H1 (cell line): ENCODE measurements around the gene CLINT1. TPM values are rescaled to one million over a fixed set of nuclear protein-coding genes. Genes with fewer than 3 reads are reported as not detected.

Source experiments
- CTCF ChIA-PET: fragments of 300-600 bp; sonication (Branson Sonifier 250); formaldehyde crosslinking; loops from one replicate; lab custom pipeline; 2021; ENCODE audit not compliant: partially characterized antibody; lab: Charles Lee
- POLR2A ChIA-PET: fragments of 300-600 bp; sonication (Branson Sonifier 250); formaldehyde crosslinking; loops from one replicate; lab custom pipeline; 2021; ENCODE audit warnings: inconsistent platforms; ENCODE audit not compliant: partially characterized antibody; lab: Charles Lee
- DNase-seq, 2 experiments: peaks; one replicate each; pipeline versions ENCODE4 v3.0.0 to v3.0.0-alpha.2; 2010 to 2022; ENCODE audit warnings: low spot score in 2 of 2, low read depth in 1 of 2, mixed read lengths in 1 of 2
- FAIRE-seq: peaks from 2 replicates; lab custom pipeline; 2011; peaks lifted over from hg19 to GRCh38; lab: Jason Lieb, UNC
- H2AFZ ChIP-seq: 2 replicates; pipeline ENCODE4 v1.8.1; 2012; ENCODE audit warnings: low read length, inconsistent platforms
- H2AK5ac ChIP-seq: 2 replicates; pipeline ENCODE4 v1.6.1; 2013; ENCODE audit warnings: low read depth, low read length
- H2BK120ac ChIP-seq: replicated peaks from 2 replicates; pipeline ENCODE3; 2013; ENCODE audit warnings: low read depth, low read length, inconsistent platforms
- H2BK12ac ChIP-seq: 2 replicates; pipeline ENCODE4 v1.6.1; 2013; ENCODE audit warnings: low read depth, low read length
- H2BK15ac ChIP-seq: 2 replicates; pipeline ENCODE4 v1.6.1; 2013; ENCODE audit warnings: low read length
- H2BK20ac ChIP-seq: 2 replicates; pipeline ENCODE4 v1.6.1; 2013; ENCODE audit warnings: low read length
- H2BK5ac ChIP-seq: 2 replicates; pipeline ENCODE4 v1.6.1; 2013; ENCODE audit warnings: low read depth, low read length
- H3K14ac ChIP-seq: 2 replicates; pipeline ENCODE4 v1.6.1; 2013; ENCODE audit warnings: inconsistent platforms; ENCODE audit not compliant: insufficient read length
- H3K18ac ChIP-seq: 2 replicates; pipeline ENCODE4 v1.6.1; 2013; ENCODE audit warnings: low read length; ENCODE audit errors: extremely low read depth
- H3K23ac ChIP-seq: 2 replicates; pipeline ENCODE4 v1.6.1; 2013; ENCODE audit warnings: inconsistent platforms; ENCODE audit not compliant: insufficient read length
- H3K23me2 ChIP-seq: 2 replicates; pipeline ENCODE4 v1.6.1; 2013; ENCODE audit warnings: low read depth, low read length
- H3K27ac ChIP-seq: 2 replicates; pipeline ENCODE4 v1.6.1; 2011; ENCODE audit warnings: low read depth, low read length, inconsistent platforms
- H3K27me3 ChIP-seq, 4 experiments: replicated peaks in 1 of 4; 1 replicate in 1 of 4; 2 replicates in 3 of 4; pipeline versions ENCODE4 v1.6.1 to v1.8.1; 2011 to 2013; ENCODE audit warnings: low read length in 3 of 4, mild to moderate bottlenecking in 3 of 4, inconsistent platforms in 2 of 4, mixed read lengths in 2 of 4, moderate library complexity in 1 of 4; ENCODE audit not compliant: control insufficient read depth in 3 of 4, insufficient read depth in 3 of 4; ENCODE audit errors: extremely low read depth in 1 of 4
- H3K36me3 ChIP-seq, 4 experiments: 2 replicates each; pipeline versions ENCODE4 v1.6.1 to v1.8.1; 2011 to 2013; ENCODE audit warnings: mild to moderate bottlenecking in 4 of 4, low read length in 3 of 4, moderate library complexity in 2 of 4, control low read depth in 1 of 4, inconsistent platforms in 1 of 4; ENCODE audit not compliant: insufficient read depth in 4 of 4, control insufficient read depth in 2 of 4
- H3K4ac ChIP-seq: replicated peaks from 2 replicates; pipeline ENCODE3; 2013; ENCODE audit warnings: low read length, low read depth, mixed read lengths, inconsistent platforms; ENCODE audit not compliant: insufficient read length
- H3K4me1 ChIP-seq, 4 experiments: replicated peaks in 1 of 4; 1 replicate in 1 of 4; 2 replicates in 3 of 4; pipeline versions ENCODE4 v1.6.1 to v1.8.1; 2011 to 2013; ENCODE audit warnings: low read length in 3 of 4, inconsistent platforms in 2 of 4, mixed read lengths in 1 of 4; ENCODE audit not compliant: insufficient read depth in 4 of 4, control insufficient read depth in 3 of 4
- H3K4me2 ChIP-seq, 2 experiments: 2 replicates each; pipeline versions ENCODE4 v1.6.1 to v1.8.1; 2011 to 2013; ENCODE audit warnings: low read depth in 2 of 2, low read length in 2 of 2, control low read depth in 1 of 2, inconsistent platforms in 1 of 2, mild to moderate bottlenecking in 1 of 2; ENCODE audit not compliant: insufficient read depth in 1 of 2
- H3K4me3 ChIP-seq, 4 experiments: fragments of 200-600, 300-600 bp in 1 of 4; sonication (generic), shearing (Covaris generic), sonication (Bioruptor Twin) in 1 of 4; 2 replicates each; pipeline versions ENCODE4 v1.5.1 to v1.8.1; 2011 to 2016; ENCODE audit warnings: low read length in 4 of 4, low read depth in 3 of 4, control low read depth in 2 of 4, inconsistent platforms in 2 of 4, mild to moderate bottlenecking in 2 of 4, mixed read lengths in 1 of 4, moderate library complexity in 1 of 4; ENCODE audit not compliant: insufficient read depth in 2 of 4; ENCODE audit errors: extremely low read depth in 1 of 4
- H3K56ac ChIP-seq: replicated peaks from 2 replicates; pipeline ENCODE3; 2013; ENCODE audit warnings: low read depth, mild to moderate bottlenecking, mixed read lengths, low read length, inconsistent platforms; ENCODE audit not compliant: insufficient read length
- H3K79me1 ChIP-seq: 2 replicates; pipeline ENCODE4 v1.6.1; 2013; ENCODE audit warnings: low read depth, low read length, control low read depth
- H3K79me2 ChIP-seq, 2 experiments: 2 replicates each; pipeline versions ENCODE4 v1.6.1 to v1.8.1; 2012 to 2013; ENCODE audit warnings: low read length in 2 of 2, mild to moderate bottlenecking in 2 of 2, inconsistent platforms in 1 of 2; ENCODE audit not compliant: insufficient read depth in 2 of 2, control insufficient read depth in 1 of 2
- H3K9ac ChIP-seq, 4 experiments: replicated peaks in 1 of 4; 1 replicate in 1 of 4; 2 replicates in 3 of 4; pipeline versions ENCODE4 v1.6.1 to v1.8.1; 2011 to 2013; ENCODE audit warnings: low read depth in 3 of 4, low read length in 3 of 4, control low read depth in 2 of 4, mild to moderate bottlenecking in 2 of 4, moderate library complexity in 2 of 4, inconsistent platforms in 1 of 4; ENCODE audit errors: extremely low read depth in 1 of 4
- H3K9me3 ChIP-seq, 2 experiments: 2 replicates each; pipeline versions ENCODE4 v1.6.1 to v1.8.1; 2012 to 2013; ENCODE audit warnings: mild to moderate bottlenecking in 2 of 2, moderate library complexity in 2 of 2, control low read depth in 1 of 2, inconsistent platforms in 1 of 2, low read depth in 1 of 2, low read length in 1 of 2, mixed read lengths in 1 of 2; ENCODE audit not compliant: insufficient read depth in 2 of 2
- H4K20me1 ChIP-seq, 2 experiments: replicated peaks in 1 of 2; 2 replicates each; pipeline versions ENCODE3 to v1.8.1; 2011 to 2013; ENCODE audit warnings: inconsistent platforms in 2 of 2, low read length in 2 of 2, mild to moderate bottlenecking in 1 of 2; ENCODE audit not compliant: insufficient read depth in 2 of 2, control insufficient read depth in 1 of 2
- H4K5ac ChIP-seq: 2 replicates; pipeline ENCODE4 v1.6.1; 2013; ENCODE audit warnings: low read length, low read depth, mixed read lengths, inconsistent platforms; ENCODE audit not compliant: insufficient read length
- H4K8ac ChIP-seq: 2 replicates; pipeline ENCODE4 v1.8.0; 2013; ENCODE audit warnings: mild to moderate bottlenecking, moderate library complexity, low read length, inconsistent platforms; ENCODE audit not compliant: insufficient read depth; ENCODE audit errors: extremely low read depth
- H4K91ac ChIP-seq: replicated peaks from 2 replicates; pipeline ENCODE3; 2013; ENCODE audit warnings: low read length, mixed read lengths, inconsistent platforms; ENCODE audit not compliant: insufficient read length
- ASH2L ChIP-seq: fragments of 200-600, 300-600 bp; sonication (generic); IDR thresholded peaks from one replicate; pipeline ENCODE4 v1.7.1; 2017; ENCODE audit warnings: low read length
- EZH2 ChIP-seq: fragments of 200-600 bp; sonication (generic); IDR thresholded peaks from 2 replicates; pipeline ENCODE4 v1.7.1; 2012; ENCODE audit warnings: low read depth, mild to moderate bottlenecking, moderate library complexity, low read length, inconsistent platforms; ENCODE audit not compliant: severe bottlenecking
- FOSL1 ChIP-seq: IDR thresholded peaks from 2 replicates; pipeline ENCODE4 v1.6.1; 2011; ENCODE audit warnings: mild to moderate bottlenecking, low read depth, low read length, moderate library complexity; ENCODE audit not compliant: insufficient read depth
- GABPA ChIP-seq: IDR thresholded peaks from 2 replicates; pipeline ENCODE4 v1.6.1; 2011; ENCODE audit warnings: mild to moderate bottlenecking, low read length, moderate library complexity, borderline replicate concordance; ENCODE audit not compliant: insufficient read depth
- GTF2F1 ChIP-seq: IDR thresholded peaks from 2 replicates; pipeline ENCODE4 v1.6.1; 2012; ENCODE audit warnings: low read depth, low read length, improper control_type of control experiment, borderline replicate concordance
- KDM1A ChIP-seq: fragments of 200-600, 300-600 bp; sonication (generic); IDR thresholded peaks from 2 replicates; pipeline ENCODE4 v1.7.1; 2016; ENCODE audit warnings: mild to moderate bottlenecking, low read length, borderline replicate concordance
- KDM4A ChIP-seq: IDR thresholded peaks from one replicate; pipeline ENCODE4 v1.7.1; 2012; ENCODE audit warnings: low read depth, mild to moderate bottlenecking, moderate library complexity, low read length, inconsistent platforms; ENCODE audit not compliant: severe bottlenecking
- POLR2A ChIP-seq, 2 experiments: IDR thresholded peaks; 1 replicate in 1 of 2; 2 replicates in 1 of 2; pipeline ENCODE4 v1.6.1; 2011; ENCODE audit warnings: low read depth in 2 of 2, low read length in 2 of 2, mild to moderate bottlenecking in 2 of 2; ENCODE audit errors: control extremely low read depth in 1 of 2
- RBBP5 ChIP-seq: IDR thresholded peaks from 2 replicates; pipeline ENCODE4 v1.7.1; 2012; ENCODE audit warnings: low read depth, mild to moderate bottlenecking, inconsistent platforms, low read length, moderate library complexity, borderline replicate concordance
- SIN3A ChIP-seq, 2 experiments: IDR thresholded peaks in 1 of 2; conservative IDR thresholded peaks in 1 of 2; 2 replicates each; pipeline ENCODE4 v1.6.1; 2011 to 2012; ENCODE audit warnings: low read length in 2 of 2, improper control_type of control experiment in 1 of 2, low read depth in 1 of 2, mild to moderate bottlenecking in 1 of 2
- SP4 ChIP-seq: IDR thresholded peaks from 2 replicates; pipeline ENCODE4 v1.6.1; 2012; ENCODE audit warnings: low read length, inconsistent platforms
- TAF1 ChIP-seq: IDR thresholded peaks from 2 replicates; pipeline ENCODE4 v1.6.1; 2011; ENCODE audit warnings: mild to moderate bottlenecking, low read depth, low read length
- TCF12 ChIP-seq: IDR thresholded peaks from 2 replicates; pipeline ENCODE4 v1.6.1; 2011; ENCODE audit warnings: low read depth, mild to moderate bottlenecking, low read length
- WGBS, 2 experiments: shearing (Covaris generic) in 1 of 2; methylation state at CpG; one replicate each; pipeline versions ENCODE4 v1.1.6 to v1.1.7; 2013 to 2015; ENCODE audit warnings: low lambda C conversion rate in 2 of 2, mixed read lengths in 2 of 2, inconsistent platforms in 1 of 2, low coverage in 1 of 2, missing lambda C conversion rate in 1 of 2; ENCODE audit not compliant: insufficient replicate concordance in 2 of 2, insufficient coverage in 1 of 2, insufficient read length in 1 of 2; ENCODE audit errors: extremely low coverage in 1 of 2, missing lambda C conversion rate in 1 of 2; 5-methylcytosine and 5-hydroxymethylcytosine counted together
- polyA plus RNA-seq, 7 experiments: library from polyadenylated mRNA; depleted of rRNA in 3 of 7; stranded (reverse) in 5 of 7; unstranded in 2 of 7; fragments of >200 nt in 5 of 7; fragments of 200-250 nt in 2 of 7; gene quantifications; 1 replicate in 5 of 7; 2 replicates in 1 of 7; 4 replicates in 1 of 7; pipeline versions ENCODE4 v1.2.1 to v1.2.3, GENCODE V29; 2011 to 2013; ENCODE audit warnings: missing spikeins in 2 of 7, mixed read lengths in 2 of 7
- total RNA-seq: library from RNA; stranded (reverse); fragmentation: NEBNext Ultra II Directional; extraction: Animal tissue kit (Norgen Biotek cat#: 25700); gene quantifications from 2 replicates; pipeline ENCODE4 v1.2.1, GENCODE V29; 2021
- TF ChIP-seq, protein P1 (sequence below): IDR thresholded peaks from 2 replicates; pipeline ENCODE4 v1.6.1; 2012; ENCODE audit warnings: inconsistent platforms

The CLINT1 gene
- total and polyA plus RNA-seq, 2 of the 8 experiments (the other 6 are each of a cell fraction or from before 2014, with no cell fraction given), result 85.9 to 140 TPM

- H2BK20ac ChIP-seq, result no peak overlapping the region
- no peaks in the 10 kb centered on the region; a peak in 1 of 8 replicates for H3K36me3 ChIP-seq
- no peaks in the 10 kb centered on the region for H3K4me1 ChIP-seq
- H2AFZ ChIP-seq, result no peak overlapping the region
- no peak for DNase-seq
- peaks cover 5 to 8% of the 10 kb centered on the region in 2 experiments for H4K20me1 ChIP-seq
- ChIA-PET CTCF (interaction anchor here (0.6 to 0.9 kb wide), 2 partner anchors 15 to 113 kb away, joined by 3 to 8 read pairs; no protein-coding TSS in a partner anchor), POLR2A (no interaction called here)
- no peaks in the 10 kb centered on the region for H3K27me3 ChIP-seq
- H3K14ac ChIP-seq, result no peak overlapping the region
- H3K56ac ChIP-seq, result no peak overlapping the region
- H3K9ac ChIP-seq, result no peak overlapping the region
- H4K5ac ChIP-seq, result no peak overlapping the region
- H3K23ac ChIP-seq, result no peak overlapping the region
- H4K8ac ChIP-seq, result no peak overlapping the region
- peaks cover 4 to 79% of the 10 kb centered on the region in 2 experiments for H3K79me2 ChIP-seq
- 92% methylated on average over 5 of the region's 5 CpGs; no CpG with 5 or more reads in 1 of the 2 experiments for WGBS, 2 experiments
- no peak overlapping the region for H2BK12ac ChIP-seq
- H4K91ac ChIP-seq, result no peak overlapping the region
- H3K9me3 ChIP-seq, result no peaks in the 10 kb centered on the region
- H3K79me1 ChIP-seq, result no peaks in the 10 kb centered on the region
- no peak for FAIRE-seq
- no peak overlapping the region for H3K4me2 ChIP-seq
- H2BK5ac ChIP-seq, result no peak overlapping the region
- H3K23me2 ChIP-seq, result no peaks in the 10 kb centered on the region; the same call in 1 of the 2 replicates
- H3K4ac ChIP-seq, result no peak overlapping the region
- H3K4me3 ChIP-seq, result no peak overlapping the region
- no peak overlapping the region for H2AK5ac ChIP-seq
- no peak overlapping the region for H2BK15ac ChIP-seq
- H3K18ac ChIP-seq, result no peak overlapping the region
- no peak overlapping the region for H3K27ac ChIP-seq
- no peak overlapping the region for H2BK120ac ChIP-seq
- TF ChIP-seq POLR2A (IDR thresholded peaks at IDR 0.05; ENCODE audit: control extremely low read depth in 1 of 2, low read depth in 2 of 2, low read length in 2 of 2) (no peak), RBBP5 (no peak), SP4 (no peak), EZH2 (no peak), TAF1 (no peak), ASH2L (no peak), GABPA (no peak), SIN3A (conservative IDR thresholded peaks at IDR 0.05 in 1 of 2, IDR thresholded peaks at IDR 0.05 in 1 of 2; ENCODE audit: low read depth in 1 of 2, low read length in 2 of 2) (no peak), TCF12 (no peak), KDM4A (no peak), KDM1A (no peak), FOSL1 (no peak), GTF2F1 (no peak)
- TF ChIP-seq, protein P1, sequence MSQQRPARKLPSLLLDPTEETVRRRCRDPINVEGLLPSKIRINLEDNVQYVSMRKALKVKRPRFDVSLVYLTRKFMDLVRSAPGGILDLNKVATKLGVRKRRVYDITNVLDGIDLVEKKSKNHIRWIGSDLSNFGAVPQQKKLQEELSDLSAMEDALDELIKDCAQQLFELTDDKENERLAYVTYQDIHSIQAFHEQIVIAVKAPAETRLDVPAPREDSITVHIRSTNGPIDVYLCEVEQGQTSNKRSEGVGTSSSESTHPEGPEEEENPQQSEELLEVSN, result no peak
Measured at GRCh38 chr5:157835041-157835440, 23.9 kb downstream of the CLINT1 start.
